Retinal pigment epithelial cell (primary cell): ENCODE data around the gene EDIL3.

Source experiments
- DNase-seq: peaks from one replicate; pipeline ENCODE4 v3.0.0-alpha.2; 2010; ENCODE audit warnings: low read depth
- H3K4me3 ChIP-seq: 2 replicates; pipeline ENCODE4 v1.5.1; 2011; ENCODE audit warnings: mild to moderate bottlenecking, low read length, control low read depth, moderate library complexity
- TF ChIP-seq, protein P1 (sequence below): conservative IDR thresholded peaks from 2 replicates; pipeline ENCODE4 v1.5.1; 2011; ENCODE audit warnings: low read depth, low read length, control low read depth, inconsistent platforms

Gene EDIL3

DNA sequence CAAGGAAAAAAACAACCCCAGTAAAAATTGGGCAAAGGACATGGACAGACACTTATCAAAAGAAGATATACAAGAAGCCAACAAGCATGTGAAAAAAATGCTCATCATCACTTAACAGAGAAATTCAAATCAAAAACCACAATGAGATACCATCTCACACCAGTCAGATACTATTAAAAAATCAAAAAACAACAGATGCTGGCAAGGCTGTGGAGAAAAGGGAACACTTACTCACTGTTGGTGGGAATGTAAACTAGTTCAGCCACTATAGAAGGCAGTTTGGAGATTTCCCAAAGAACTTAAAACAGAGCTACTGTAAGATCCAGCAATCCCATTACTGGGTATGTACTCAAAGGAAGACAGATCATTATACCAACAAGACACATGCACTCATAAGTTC lies 157.4 kb downstream of the EDIL3 start:
- no peak overlapping the region for H3K4me3 ChIP-seq
- DNase-seq: no peak
- TF ChIP-seq, protein P1, sequence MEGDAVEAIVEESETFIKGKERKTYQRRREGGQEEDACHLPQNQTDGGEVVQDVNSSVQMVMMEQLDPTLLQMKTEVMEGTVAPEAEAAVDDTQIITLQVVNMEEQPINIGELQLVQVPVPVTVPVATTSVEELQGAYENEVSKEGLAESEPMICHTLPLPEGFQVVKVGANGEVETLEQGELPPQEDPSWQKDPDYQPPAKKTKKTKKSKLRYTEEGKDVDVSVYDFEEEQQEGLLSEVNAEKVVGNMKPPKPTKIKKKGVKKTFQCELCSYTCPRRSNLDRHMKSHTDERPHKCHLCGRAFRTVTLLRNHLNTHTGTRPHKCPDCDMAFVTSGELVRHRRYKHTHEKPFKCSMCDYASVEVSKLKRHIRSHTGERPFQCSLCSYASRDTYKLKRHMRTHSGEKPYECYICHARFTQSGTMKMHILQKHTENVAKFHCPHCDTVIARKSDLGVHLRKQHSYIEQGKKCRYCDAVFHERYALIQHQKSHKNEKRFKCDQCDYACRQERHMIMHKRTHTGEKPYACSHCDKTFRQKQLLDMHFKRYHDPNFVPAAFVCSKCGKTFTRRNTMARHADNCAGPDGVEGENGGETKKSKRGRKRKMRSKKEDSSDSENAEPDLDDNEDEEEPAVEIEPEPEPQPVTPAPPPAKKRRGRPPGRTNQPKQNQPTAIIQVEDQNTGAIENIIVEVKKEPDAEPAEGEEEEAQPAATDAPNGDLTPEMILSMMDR: no peak

GRCh38 chr5:84218546-84218945 lies 166.1 kb downstream of the EDIL3 start:
- DNase-seq: no peak
- TF ChIP-seq, protein P1: no peak
- no peak overlapping the region for H3K4me3 ChIP-seq

GRCh38 chr5:84215521-84215920 lies 169.2 kb downstream of the EDIL3 start:
- DNase-seq: no peak
- TF ChIP-seq, protein P1: no peak
- H3K4me3 ChIP-seq: no peak overlapping the region

DNA sequence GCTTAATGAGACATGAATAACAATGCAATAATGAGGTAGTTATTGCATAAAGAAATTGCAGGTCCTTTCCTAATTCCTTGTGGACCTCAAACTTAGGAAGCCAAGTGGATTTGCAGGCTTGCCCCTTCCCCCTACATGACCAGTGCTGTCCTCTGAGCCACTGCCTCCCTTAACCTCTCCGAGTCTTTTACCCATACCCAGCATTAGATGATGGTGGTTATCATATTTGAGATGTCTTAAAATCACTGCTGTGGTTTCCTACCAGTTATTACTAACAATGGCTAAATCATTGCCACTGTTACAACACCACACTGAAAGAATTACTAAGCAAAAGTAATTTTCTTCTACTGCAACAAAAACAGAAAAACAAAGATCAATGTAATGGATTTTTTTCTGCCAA lies 170.8 kb downstream of the EDIL3 start:
- DNase-seq: no peak
- TF ChIP-seq, protein P1: no peak
- H3K4me3 ChIP-seq: no peak overlapping the region

DNA sequence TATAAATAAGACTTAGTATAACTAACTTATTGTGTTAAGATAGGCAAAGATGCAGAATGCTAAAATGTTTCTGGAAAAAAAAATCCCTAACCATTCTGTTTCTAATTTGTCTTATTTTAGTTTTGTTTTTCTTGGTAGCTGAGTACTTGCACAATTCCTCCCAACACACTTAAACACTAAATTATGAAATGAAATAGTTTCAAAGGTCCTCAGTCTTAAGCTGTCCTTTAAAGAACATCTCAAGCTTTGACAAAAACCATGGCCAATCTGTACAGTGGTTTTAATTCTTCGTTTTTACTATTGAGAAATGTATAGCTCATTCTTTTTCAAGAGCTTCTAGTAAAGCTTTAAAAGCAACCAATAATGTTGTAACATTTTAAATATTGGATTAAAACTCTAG lies 171.5 kb downstream of the EDIL3 start:
- no peak overlapping the region for H3K4me3 ChIP-seq
- TF ChIP-seq, protein P1: no peak
- no peak for DNase-seq

DNA sequence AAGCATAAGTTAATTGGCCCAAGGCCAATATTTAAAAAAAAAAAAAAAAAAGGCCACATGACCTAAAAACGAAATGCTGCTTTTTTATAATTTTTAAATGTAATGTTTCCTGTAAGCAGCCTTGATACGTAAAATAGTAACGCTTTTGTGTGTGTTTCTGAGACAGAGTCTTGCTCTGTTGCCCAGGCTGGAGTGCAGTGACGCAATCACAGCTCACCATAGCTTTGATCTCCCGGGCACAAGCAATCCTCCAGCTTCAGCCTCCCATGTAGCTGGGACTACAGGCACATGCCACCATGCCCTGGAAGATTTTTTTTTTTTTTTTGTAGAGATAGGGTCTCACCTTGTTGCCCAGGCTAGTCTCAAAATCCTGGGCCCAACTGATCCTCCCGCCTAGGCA lies 179.9 kb downstream of the EDIL3 start:
- TF ChIP-seq, protein P1: no peak
- no peak for DNase-seq
- no peak overlapping the region for H3K4me3 ChIP-seq

GRCh38 chr5:84202136-84202535 lies 182.5 kb downstream of the EDIL3 start:
- DNase-seq: no peak
- H3K4me3 ChIP-seq: no peak overlapping the region
- TF ChIP-seq, protein P1: no peak
